H1 (cell line): ENCODE data around the gene GJB3. TPM values are rescaled to one million over a fixed set of nuclear protein-coding genes. Genes with fewer than 3 reads are reported as not detected.

Experiments
- CTCF ChIA-PET: fragments of 300-600 bp; sonication (Branson Sonifier 250); formaldehyde crosslinking; loops from one replicate; lab custom pipeline; 2021; ENCODE audit not compliant: partially characterized antibody; lab: Charles Lee
- POLR2A ChIA-PET: fragments of 300-600 bp; sonication (Branson Sonifier 250); formaldehyde crosslinking; loops from one replicate; lab custom pipeline; 2021; ENCODE audit warnings: inconsistent platforms; ENCODE audit not compliant: partially characterized antibody; lab: Charles Lee
- DNase-seq, 2 experiments: peaks; one replicate each; pipeline versions ENCODE4 v3.0.0 to v3.0.0-alpha.2; 2010 to 2022; ENCODE audit warnings: low spot score in 2 of 2, low read depth in 1 of 2, mixed read lengths in 1 of 2
- FAIRE-seq: peaks from 2 replicates; lab custom pipeline; 2011; peaks lifted over from hg19 to GRCh38; lab: Jason Lieb, UNC
- H2AFZ ChIP-seq: 2 replicates; pipeline ENCODE4 v1.8.1; 2012; ENCODE audit warnings: low read length, inconsistent platforms
- H2AK5ac ChIP-seq: 2 replicates; pipeline ENCODE4 v1.6.1; 2013; ENCODE audit warnings: low read depth, low read length
- H2BK120ac ChIP-seq: replicated peaks from 2 replicates; pipeline ENCODE3; 2013; ENCODE audit warnings: low read depth, low read length, inconsistent platforms
- H2BK12ac ChIP-seq: 2 replicates; pipeline ENCODE4 v1.6.1; 2013; ENCODE audit warnings: low read depth, low read length
- H2BK15ac ChIP-seq: 2 replicates; pipeline ENCODE4 v1.6.1; 2013; ENCODE audit warnings: low read length
- H2BK20ac ChIP-seq: 2 replicates; pipeline ENCODE4 v1.6.1; 2013; ENCODE audit warnings: low read length
- H2BK5ac ChIP-seq: 2 replicates; pipeline ENCODE4 v1.6.1; 2013; ENCODE audit warnings: low read depth, low read length
- H3K14ac ChIP-seq: 2 replicates; pipeline ENCODE4 v1.6.1; 2013; ENCODE audit warnings: inconsistent platforms; ENCODE audit not compliant: insufficient read length
- H3K18ac ChIP-seq: 2 replicates; pipeline ENCODE4 v1.6.1; 2013; ENCODE audit warnings: low read length; ENCODE audit errors: extremely low read depth
- H3K23ac ChIP-seq: 2 replicates; pipeline ENCODE4 v1.6.1; 2013; ENCODE audit warnings: inconsistent platforms; ENCODE audit not compliant: insufficient read length
- H3K23me2 ChIP-seq: 2 replicates; pipeline ENCODE4 v1.6.1; 2013; ENCODE audit warnings: low read depth, low read length
- H3K27ac ChIP-seq: 2 replicates; pipeline ENCODE4 v1.6.1; 2011; ENCODE audit warnings: low read depth, low read length, inconsistent platforms
- H3K27me3 ChIP-seq, 4 experiments: replicated peaks in 1 of 4; 1 replicate in 1 of 4; 2 replicates in 3 of 4; pipeline versions ENCODE4 v1.6.1 to v1.8.1; 2011 to 2013; ENCODE audit warnings: low read length in 3 of 4, mild to moderate bottlenecking in 3 of 4, inconsistent platforms in 2 of 4, mixed read lengths in 2 of 4, moderate library complexity in 1 of 4; ENCODE audit not compliant: control insufficient read depth in 3 of 4, insufficient read depth in 3 of 4; ENCODE audit errors: extremely low read depth in 1 of 4
- H3K36me3 ChIP-seq, 4 experiments: 2 replicates each; pipeline versions ENCODE4 v1.6.1 to v1.8.1; 2011 to 2013; ENCODE audit warnings: mild to moderate bottlenecking in 4 of 4, low read length in 3 of 4, moderate library complexity in 2 of 4, control low read depth in 1 of 4, inconsistent platforms in 1 of 4; ENCODE audit not compliant: insufficient read depth in 4 of 4, control insufficient read depth in 2 of 4
- H3K4ac ChIP-seq: replicated peaks from 2 replicates; pipeline ENCODE3; 2013; ENCODE audit warnings: low read length, low read depth, mixed read lengths, inconsistent platforms; ENCODE audit not compliant: insufficient read length
- H3K4me1 ChIP-seq, 4 experiments: replicated peaks in 1 of 4; 1 replicate in 1 of 4; 2 replicates in 3 of 4; pipeline versions ENCODE4 v1.6.1 to v1.8.1; 2011 to 2013; ENCODE audit warnings: low read length in 3 of 4, inconsistent platforms in 2 of 4, mixed read lengths in 1 of 4; ENCODE audit not compliant: insufficient read depth in 4 of 4, control insufficient read depth in 3 of 4
- H3K4me2 ChIP-seq, 2 experiments: 2 replicates each; pipeline versions ENCODE4 v1.6.1 to v1.8.1; 2011 to 2013; ENCODE audit warnings: low read depth in 2 of 2, low read length in 2 of 2, control low read depth in 1 of 2, inconsistent platforms in 1 of 2, mild to moderate bottlenecking in 1 of 2; ENCODE audit not compliant: insufficient read depth in 1 of 2
- H3K4me3 ChIP-seq, 4 experiments: fragments of 200-600, 300-600 bp in 1 of 4; sonication (generic), shearing (Covaris generic), sonication (Bioruptor Twin) in 1 of 4; 2 replicates each; pipeline versions ENCODE4 v1.5.1 to v1.8.1; 2011 to 2016; ENCODE audit warnings: low read length in 4 of 4, low read depth in 3 of 4, control low read depth in 2 of 4, inconsistent platforms in 2 of 4, mild to moderate bottlenecking in 2 of 4, mixed read lengths in 1 of 4, moderate library complexity in 1 of 4; ENCODE audit not compliant: insufficient read depth in 2 of 4; ENCODE audit errors: extremely low read depth in 1 of 4
- H3K56ac ChIP-seq: replicated peaks from 2 replicates; pipeline ENCODE3; 2013; ENCODE audit warnings: low read depth, mild to moderate bottlenecking, mixed read lengths, low read length, inconsistent platforms; ENCODE audit not compliant: insufficient read length
- H3K79me1 ChIP-seq: 2 replicates; pipeline ENCODE4 v1.6.1; 2013; ENCODE audit warnings: low read depth, low read length, control low read depth
- H3K79me2 ChIP-seq, 2 experiments: 2 replicates each; pipeline versions ENCODE4 v1.6.1 to v1.8.1; 2012 to 2013; ENCODE audit warnings: low read length in 2 of 2, mild to moderate bottlenecking in 2 of 2, inconsistent platforms in 1 of 2; ENCODE audit not compliant: insufficient read depth in 2 of 2, control insufficient read depth in 1 of 2
- H3K9ac ChIP-seq, 4 experiments: replicated peaks in 1 of 4; 1 replicate in 1 of 4; 2 replicates in 3 of 4; pipeline versions ENCODE4 v1.6.1 to v1.8.1; 2011 to 2013; ENCODE audit warnings: low read depth in 3 of 4, low read length in 3 of 4, control low read depth in 2 of 4, mild to moderate bottlenecking in 2 of 4, moderate library complexity in 2 of 4, inconsistent platforms in 1 of 4; ENCODE audit errors: extremely low read depth in 1 of 4
- H3K9me3 ChIP-seq, 2 experiments: 2 replicates each; pipeline versions ENCODE4 v1.6.1 to v1.8.1; 2012 to 2013; ENCODE audit warnings: mild to moderate bottlenecking in 2 of 2, moderate library complexity in 2 of 2, control low read depth in 1 of 2, inconsistent platforms in 1 of 2, low read depth in 1 of 2, low read length in 1 of 2, mixed read lengths in 1 of 2; ENCODE audit not compliant: insufficient read depth in 2 of 2
- H4K20me1 ChIP-seq, 2 experiments: replicated peaks in 1 of 2; 2 replicates each; pipeline versions ENCODE3 to v1.8.1; 2011 to 2013; ENCODE audit warnings: inconsistent platforms in 2 of 2, low read length in 2 of 2, mild to moderate bottlenecking in 1 of 2; ENCODE audit not compliant: insufficient read depth in 2 of 2, control insufficient read depth in 1 of 2
- H4K5ac ChIP-seq: 2 replicates; pipeline ENCODE4 v1.6.1; 2013; ENCODE audit warnings: low read length, low read depth, mixed read lengths, inconsistent platforms; ENCODE audit not compliant: insufficient read length
- H4K8ac ChIP-seq: 2 replicates; pipeline ENCODE4 v1.8.0; 2013; ENCODE audit warnings: mild to moderate bottlenecking, moderate library complexity, low read length, inconsistent platforms; ENCODE audit not compliant: insufficient read depth; ENCODE audit errors: extremely low read depth
- H4K91ac ChIP-seq: replicated peaks from 2 replicates; pipeline ENCODE3; 2013; ENCODE audit warnings: low read length, mixed read lengths, inconsistent platforms; ENCODE audit not compliant: insufficient read length
- ASH2L ChIP-seq: fragments of 200-600, 300-600 bp; sonication (generic); IDR thresholded peaks from one replicate; pipeline ENCODE4 v1.7.1; 2017; ENCODE audit warnings: low read length
- BACH1 ChIP-seq: IDR thresholded peaks from 2 replicates; pipeline ENCODE4 v1.6.1; 2012; ENCODE audit warnings: low read length, improper control_type of control experiment
- CTBP2 ChIP-seq: IDR thresholded peaks from 2 replicates; pipeline ENCODE4 v1.7.0; 2011; ENCODE audit warnings: borderline replicate concordance, mild to moderate bottlenecking, moderate library complexity, mixed read lengths, low read length; ENCODE audit not compliant: insufficient read depth, insufficient read length
- FOSL1 ChIP-seq: IDR thresholded peaks from 2 replicates; pipeline ENCODE4 v1.6.1; 2011; ENCODE audit warnings: mild to moderate bottlenecking, low read depth, low read length, moderate library complexity; ENCODE audit not compliant: insufficient read depth
- GABPA ChIP-seq: IDR thresholded peaks from 2 replicates; pipeline ENCODE4 v1.6.1; 2011; ENCODE audit warnings: mild to moderate bottlenecking, low read length, moderate library complexity, borderline replicate concordance; ENCODE audit not compliant: insufficient read depth
- KDM4A ChIP-seq: IDR thresholded peaks from one replicate; pipeline ENCODE4 v1.7.1; 2012; ENCODE audit warnings: low read depth, mild to moderate bottlenecking, moderate library complexity, low read length, inconsistent platforms; ENCODE audit not compliant: severe bottlenecking
- MAX ChIP-seq: IDR thresholded peaks from 2 replicates; pipeline ENCODE4 v1.6.1; 2012; ENCODE audit warnings: inconsistent platforms
- NRF1 ChIP-seq: IDR thresholded peaks from 2 replicates; pipeline ENCODE4 v1.6.1; 2011; ENCODE audit warnings: mild to moderate bottlenecking, low read depth, low read length, improper control_type of control experiment
- PHF8 ChIP-seq: fragments of 200-600 bp; sonication (generic); conservative IDR thresholded peaks from 2 replicates; pipeline ENCODE4 v1.7.1; 2012; ENCODE audit warnings: low read depth, mild to moderate bottlenecking, inconsistent platforms, low read length, moderate library complexity
- RAD21 ChIP-seq, 2 experiments: IDR thresholded peaks in 1 of 2; conservative IDR thresholded peaks in 1 of 2; 2 replicates each; pipeline ENCODE4 v1.6.1; 2011; ENCODE audit warnings: low read depth in 2 of 2, low read length in 2 of 2, improper control_type of control experiment in 1 of 2, inconsistent platforms in 1 of 2, mild to moderate bottlenecking in 1 of 2, moderate library complexity in 1 of 2
- RNF2 ChIP-seq: fragments of 200-900, 300-1000 bp; sonication (generic); IDR thresholded peaks from 2 replicates; pipeline ENCODE4 v1.7.1; 2016; ENCODE audit warnings: borderline replicate concordance, low read depth, mild to moderate bottlenecking, antibody characterized with exemption, low read length; ENCODE audit not compliant: poor library complexity, severe bottlenecking; ENCODE audit errors: missing control alignments
- SP2 ChIP-seq: IDR thresholded peaks from 2 replicates; pipeline ENCODE4 v1.6.1; 2012; ENCODE audit warnings: mild to moderate bottlenecking, low read length, inconsistent platforms
- YY1 ChIP-seq: IDR thresholded peaks from 2 replicates; pipeline ENCODE4 v1.6.1; 2011; ENCODE audit warnings: low read depth, mild to moderate bottlenecking, low read length
- WGBS, 2 experiments: shearing (Covaris generic) in 1 of 2; methylation state at CpG; one replicate each; pipeline versions ENCODE4 v1.1.6 to v1.1.7; 2013 to 2015; ENCODE audit warnings: low lambda C conversion rate in 2 of 2, mixed read lengths in 2 of 2, inconsistent platforms in 1 of 2, low coverage in 1 of 2, missing lambda C conversion rate in 1 of 2; ENCODE audit not compliant: insufficient replicate concordance in 2 of 2, insufficient coverage in 1 of 2, insufficient read length in 1 of 2; ENCODE audit errors: extremely low coverage in 1 of 2, missing lambda C conversion rate in 1 of 2; 5-methylcytosine and 5-hydroxymethylcytosine counted together
- polyA plus RNA-seq, 7 experiments: library from polyadenylated mRNA; depleted of rRNA in 3 of 7; stranded (reverse) in 5 of 7; unstranded in 2 of 7; fragments of >200 nt in 5 of 7; fragments of 200-250 nt in 2 of 7; gene quantifications; 1 replicate in 5 of 7; 2 replicates in 1 of 7; 4 replicates in 1 of 7; pipeline versions ENCODE4 v1.2.1 to v1.2.3, GENCODE V29; 2011 to 2013; ENCODE audit warnings: missing spikeins in 2 of 7, mixed read lengths in 2 of 7
- total RNA-seq: library from RNA; stranded (reverse); fragmentation: NEBNext Ultra II Directional; extraction: Animal tissue kit (Norgen Biotek cat#: 25700); gene quantifications from 2 replicates; pipeline ENCODE4 v1.2.1, GENCODE V29; 2021

The GJB3 gene
- total and polyA plus RNA-seq, 2 of the 8 experiments (the other 6 are each of a cell fraction or from before 2014, with no cell fraction given): 0.93 to 1.6 TPM

GRCh38 chr1:34757386-34757785 is 23.6 kb upstream of the GJB3 start:
- CTCF ChIA-PET: interaction anchor here (0.9 to 5.9 kb wide), 5 partner anchors 12 to 108 kb away, joined by 3 to 42 read pairs (median 3); no protein-coding TSS in a partner anchor
- TF ChIP-seq GABPA (no peak), BACH1 (no peak), MAX (no peak), ASH2L (no peak), NRF1 (no peak), SP2 (no peak), CTBP2 (no peak), FOSL1 (no peak), RAD21 (IDR thresholded peaks at IDR 0.05 in 1 of 2, conservative IDR thresholded peaks at IDR 0.05 in 1 of 2; ENCODE audit: low read depth in 2 of 2, low read length in 2 of 2) (no peak), KDM4A (no peak), RNF2 (no peak), PHF8 (no peak), YY1 (no peak)

More at GRCh38 chr1:34757386-34757785, 23.6 kb upstream of the GJB3 start:
- Histone ChIP-seq H3K14ac (no peak overlapping the region), H3K56ac (no peak overlapping the region), H4K8ac (no peak overlapping the region), H2AK5ac (no peak overlapping the region), H3K27ac (no peak overlapping the region), H2BK120ac (no peak overlapping the region), H3K4ac (no peak overlapping the region), H3K79me1 (no peaks in the 10 kb centered on the region), H3K9me3 (no peaks in the 10 kb centered on the region; a peak in 1 of 4 replicates), H2BK15ac (no peak overlapping the region), H2BK20ac (no peak overlapping the region), H3K4me2 (no peak overlapping the region), H3K9ac (no peak overlapping the region), H2BK5ac (no peak overlapping the region), H2AFZ (no peak overlapping the region), H3K4me1 (peaks cover 0 to 14% (median 6%) of the 10 kb centered on the region in 4 experiments; a peak in 6 of 7 replicates), H3K4me3 (no peak overlapping the region), H2BK12ac (no peak overlapping the region), H3K23ac (no peak overlapping the region), H3K27me3 (no peaks in the 10 kb centered on the region), H3K79me2 (no peaks in the 10 kb centered on the region), H4K20me1 (no peaks in the 10 kb centered on the region), H4K91ac (no peak overlapping the region), H3K18ac (no peak overlapping the region), H4K5ac (no peak overlapping the region), H3K23me2 (no peaks in the 10 kb centered on the region), H3K36me3 (no peaks in the 10 kb centered on the region)
- POLR2A ChIA-PET: interaction anchor here (1.7 kb wide), 1 partner anchor 13 kb away, joined by 3 read pairs; no protein-coding TSS in a partner anchor
- 95% methylated on average over 19 of the region's 21 CpGs; no CpG with 5 or more reads in 1 of the 2 experiments for WGBS, 2 experiments
- DNase-seq (no peak), FAIRE-seq (no peak)
